OCI-LY1 (cell line): ENCODE measurements around the gene RAD52.

ENCODE experiments used
- CTCF ChIP-seq: fragments of 200-600 bp; sonication (generic), shearing (Covaris generic); IDR thresholded peaks from 2 replicates; pipeline ENCODE4 v1.5.1; 2017; ENCODE audit warnings: mild to moderate bottlenecking, antibody characterized with exemption, low read length, moderate library complexity, mixed read lengths
- EZH2 ChIP-seq: fragments of 200-600 bp; sonication (generic), shearing (Covaris generic); IDR thresholded peaks from 2 replicates; pipeline ENCODE4 v1.8.0; 2017; ENCODE audit warnings: borderline replicate concordance, mixed run types, mild to moderate bottlenecking, antibody characterized with exemption, low read length, moderate library complexity, mixed read lengths

DNA sequence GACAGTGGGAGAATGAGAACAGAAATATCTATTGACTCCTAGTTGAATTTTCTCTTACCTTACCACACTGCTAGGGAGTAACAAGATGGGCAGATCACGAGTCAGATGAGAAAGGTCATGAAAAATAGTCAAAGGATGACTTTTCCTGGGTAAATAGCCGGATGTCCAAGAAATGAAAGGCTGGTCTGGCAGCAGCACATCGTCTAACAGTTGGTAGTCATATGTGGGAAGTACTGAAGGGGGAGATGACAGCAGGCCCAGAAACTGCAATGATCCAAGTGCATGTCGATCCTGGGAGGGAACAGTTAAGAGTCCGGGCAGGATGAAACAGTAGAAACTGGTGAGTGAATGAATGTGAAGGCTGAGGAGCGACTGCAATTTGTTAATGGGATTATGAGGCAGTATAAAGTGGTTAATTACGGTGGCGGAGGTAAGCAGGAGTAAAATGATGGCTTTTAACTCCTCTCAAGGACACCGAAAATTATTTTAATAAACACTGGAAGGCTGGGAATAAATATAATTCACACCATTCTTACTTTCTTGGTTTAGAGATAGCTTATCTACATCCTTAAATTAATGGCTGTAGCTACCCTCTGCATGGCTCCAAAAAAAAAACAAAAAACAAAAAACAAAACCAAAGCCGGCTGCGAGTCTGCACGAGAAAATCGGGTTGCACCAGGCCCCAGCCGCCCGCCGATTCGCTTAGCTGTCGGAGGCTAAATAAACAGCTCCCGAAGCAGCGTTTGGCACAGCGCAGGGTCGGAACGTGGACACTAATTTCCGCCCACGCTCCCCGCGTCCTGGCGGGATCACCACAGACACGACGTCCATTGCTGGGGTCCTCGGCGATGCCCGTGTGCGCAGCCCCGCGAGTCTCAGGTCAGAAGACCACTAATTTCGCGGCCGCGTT, 40.5 kb upstream of the RAD52 start:
- no peak for TF ChIP-seq CTCF
- no peak for TF ChIP-seq EZH2
